NCI-H2196 treated with DMSO at 0.1 percent for 48 hours (cell line): ENCODE data around the gene LAMTOR5.

Source experiments
- DNase-seq: peaks from one replicate; lab custom pipeline; 2025; ENCODE audit not compliant: unreplicated experiment; lab: John Stamatoyannopoulos, UW

Gene LAMTOR5

GRCh38 chr1:110390692-110391245 lies 16.7 kb downstream of the LAMTOR5 start, which contains the start of gene SLC16A4:
Gene SLC16A4 (minus strand): TSS chr1:110391026. CDS start chr1:110389323, 1,703 bp downstream.
- no peak for DNase-seq

GRCh38 chr1:110390096-110390495 lies 17.4 kb downstream of the LAMTOR5 start:
- no peak for DNase-seq

GRCh38 chr1:110387048-110387754 lies 20.3 kb downstream of the LAMTOR5 start:
- no peak for DNase-seq

GRCh38 chr1:110385369-110385768 lies 22.1 kb downstream of the LAMTOR5 start:
- no peak for DNase-seq

- no peak for DNase-seq
These were observed 22.7 kb downstream of the LAMTOR5 start for GRCh38 chr1:110384581-110385321.

- no peak for DNase-seq
These were observed 24.1 kb downstream of the LAMTOR5 start for GRCh38 chr1:110383251-110383990.

- no peak for DNase-seq
These were observed 26.7 kb downstream of the LAMTOR5 start for GRCh38 chr1:110380672-110381283.

GRCh38 chr1:110375490-110375889 lies 32.0 kb downstream of the LAMTOR5 start:
- no peak for DNase-seq

- no peak for DNase-seq
These were observed 36.7 kb downstream of the LAMTOR5 start for GRCh38 chr1:110370827-110371226.

GRCh38 chr1:110364221-110364620 lies 43.3 kb downstream of the LAMTOR5 start:
- DNase-seq = no peak

- DNase-seq = no peak
These were observed 45.6 kb downstream of the LAMTOR5 start for GRCh38 chr1:110361856-110362255.

- DNase-seq = no peak
These were observed 47.1 kb downstream of the LAMTOR5 start for GRCh38 chr1:110360431-110360830.

- DNase-seq = peak; percentile 49
These were observed 51.1 kb downstream of the LAMTOR5 start for GRCh38 chr1:110356379-110356778.

- no peak for DNase-seq
These were observed 52.2 kb downstream of the LAMTOR5 start for GRCh38 chr1:110355321-110355720.
